ENCODE measurements around the gene MFGE8.

Gene MFGE8

DNA sequence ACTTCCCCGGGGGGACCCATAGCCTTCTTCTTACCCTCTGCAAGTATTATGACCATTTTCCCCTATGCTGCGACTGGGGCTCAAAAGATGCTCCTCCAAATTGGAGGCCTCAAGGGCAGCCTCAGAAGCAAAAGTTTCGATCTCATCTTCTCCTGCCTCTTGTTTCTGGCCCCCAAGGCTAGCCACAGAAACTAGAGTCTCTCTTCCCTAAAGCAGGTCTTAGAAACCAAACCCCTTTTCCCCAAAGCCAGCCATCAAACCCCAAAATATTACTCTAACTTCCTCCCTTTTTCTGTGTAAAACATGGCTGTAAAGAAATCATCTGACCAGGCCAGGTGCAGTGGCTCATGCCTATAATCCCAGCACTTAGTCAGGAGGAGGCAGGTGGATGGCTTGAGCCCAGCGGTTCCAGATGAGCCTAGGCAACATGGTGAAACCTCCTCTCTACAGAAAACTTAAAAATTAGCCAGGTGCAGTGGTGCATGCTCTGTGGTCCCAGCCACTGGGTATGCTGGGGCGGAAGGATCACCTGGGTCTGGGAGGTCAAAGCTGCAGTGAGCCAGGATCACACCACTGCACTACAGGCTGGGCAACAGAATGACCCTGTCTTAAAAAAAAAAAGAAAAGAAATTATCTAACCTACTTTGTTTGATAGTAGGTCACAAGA is 36.7 kb upstream of the MFGE8 start:
- no peaks in the 10 kb centered on the region for H3F3A ChIP-seq (ENCODE audit: insufficient read depth, low read length)
- H3K4me2 ChIP-seq (ENCODE audit: low read length), result no peak overlapping the region
- no peak for TF ChIP-seq EZH2 (IDR thresholded peaks at IDR 0.05; ENCODE audit: borderline replicate concordance, low read length)
- TF ChIP-seq, protein P1, sequence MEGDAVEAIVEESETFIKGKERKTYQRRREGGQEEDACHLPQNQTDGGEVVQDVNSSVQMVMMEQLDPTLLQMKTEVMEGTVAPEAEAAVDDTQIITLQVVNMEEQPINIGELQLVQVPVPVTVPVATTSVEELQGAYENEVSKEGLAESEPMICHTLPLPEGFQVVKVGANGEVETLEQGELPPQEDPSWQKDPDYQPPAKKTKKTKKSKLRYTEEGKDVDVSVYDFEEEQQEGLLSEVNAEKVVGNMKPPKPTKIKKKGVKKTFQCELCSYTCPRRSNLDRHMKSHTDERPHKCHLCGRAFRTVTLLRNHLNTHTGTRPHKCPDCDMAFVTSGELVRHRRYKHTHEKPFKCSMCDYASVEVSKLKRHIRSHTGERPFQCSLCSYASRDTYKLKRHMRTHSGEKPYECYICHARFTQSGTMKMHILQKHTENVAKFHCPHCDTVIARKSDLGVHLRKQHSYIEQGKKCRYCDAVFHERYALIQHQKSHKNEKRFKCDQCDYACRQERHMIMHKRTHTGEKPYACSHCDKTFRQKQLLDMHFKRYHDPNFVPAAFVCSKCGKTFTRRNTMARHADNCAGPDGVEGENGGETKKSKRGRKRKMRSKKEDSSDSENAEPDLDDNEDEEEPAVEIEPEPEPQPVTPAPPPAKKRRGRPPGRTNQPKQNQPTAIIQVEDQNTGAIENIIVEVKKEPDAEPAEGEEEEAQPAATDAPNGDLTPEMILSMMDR (IDR thresholded peaks at IDR 0.05; ENCODE audit: low read length), result no peak
- H3K4me1 ChIP-seq (ENCODE audit: insufficient read depth, low read length, severe bottlenecking), result peaks cover 7% of the 10 kb centered on the region
- H4K20me1 ChIP-seq (ENCODE audit: insufficient read depth, low read length), result no peaks in the 10 kb centered on the region
- H3K9me2 ChIP-seq (ENCODE audit: low read depth, low read length), result no peaks in the 10 kb centered on the region
- H3K79me2 ChIP-seq (ENCODE audit: insufficient read depth, low read length), result no peaks in the 10 kb centered on the region
- no peak overlapping the region for H3K4me3 ChIP-seq (ENCODE audit: low read depth, low read length, poor library complexity, severe bottlenecking)
- H2AFZ ChIP-seq (ENCODE audit: low read length), result no peak overlapping the region
- H3K27me3 ChIP-seq (ENCODE audit: insufficient read depth, low read length), result peaks cover 3% of the 10 kb centered on the region; the same call in 1 of the 2 replicates
- no peak overlapping the region for H3K27ac ChIP-seq (ENCODE audit: low read depth, low read length, poor library complexity, severe bottlenecking)
- H3K36me3 ChIP-seq (ENCODE audit: insufficient read depth, low read length), result no peaks in the 10 kb centered on the region
- H3K9ac ChIP-seq (ENCODE audit: low read length), result no peak overlapping the region
- H3K9me3 ChIP-seq (ENCODE audit: low read length), result no peaks in the 10 kb centered on the region

- no peak overlapping the region for H3K4me3 ChIP-seq (ENCODE audit: low read depth, low read length, poor library complexity, severe bottlenecking)
- no peak overlapping the region for H2AFZ ChIP-seq (ENCODE audit: low read length)
- H3K27ac ChIP-seq (ENCODE audit: low read depth, low read length, poor library complexity, severe bottlenecking), result no peak overlapping the region
- H3K9me2 ChIP-seq (ENCODE audit: low read depth, low read length), result no peaks in the 10 kb centered on the region
- H3F3A ChIP-seq (ENCODE audit: insufficient read depth, low read length), result no peaks in the 10 kb centered on the region
- H3K4me2 ChIP-seq (ENCODE audit: low read length), result no peak overlapping the region
- no peaks in the 10 kb centered on the region for H4K20me1 ChIP-seq (ENCODE audit: insufficient read depth, low read length)
- no peaks in the 10 kb centered on the region; the same call in 1 of the 2 replicates for H3K27me3 ChIP-seq (ENCODE audit: insufficient read depth, low read length)
- no peak overlapping the region for H3K9ac ChIP-seq (ENCODE audit: low read length)
- H3K4me1 ChIP-seq (ENCODE audit: insufficient read depth, low read length, severe bottlenecking), result no peaks in the 10 kb centered on the region
- TF ChIP-seq, protein P1 (IDR thresholded peaks at IDR 0.05; ENCODE audit: low read length), result no peak
- no peak for TF ChIP-seq EZH2 (IDR thresholded peaks at IDR 0.05; ENCODE audit: borderline replicate concordance, low read length)
- H3K79me2 ChIP-seq (ENCODE audit: insufficient read depth, low read length), result no peaks in the 10 kb centered on the region
- H3K36me3 ChIP-seq (ENCODE audit: insufficient read depth, low read length), result no peaks in the 10 kb centered on the region
- H3K9me3 ChIP-seq (ENCODE audit: low read length), result no peaks in the 10 kb centered on the region
Observed at GRCh38 chr15:88940110-88940675, 27.0 kb upstream of the MFGE8 start.

DNA sequence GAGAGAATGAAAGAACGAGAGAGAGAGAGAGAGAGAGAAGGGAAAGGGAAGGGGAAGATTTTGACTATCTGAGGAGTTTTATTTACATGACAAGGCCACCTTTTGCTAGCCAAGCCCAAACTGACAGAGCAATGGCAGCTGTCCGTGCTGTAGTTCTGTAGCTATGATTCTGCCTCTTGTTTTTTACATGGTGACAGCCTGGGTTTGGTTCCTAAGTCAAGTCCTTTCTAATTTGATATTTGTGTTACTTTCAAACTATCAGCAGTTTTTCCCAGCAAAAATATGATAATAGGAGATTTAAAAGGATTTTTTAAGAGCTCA is 26.3 kb upstream of the MFGE8 start:
- Histone ChIP-seq H3K4me3 (ENCODE audit: low read depth, low read length, poor library complexity, severe bottlenecking) (no peak overlapping the region), H3K27ac (ENCODE audit: low read depth, low read length, poor library complexity, severe bottlenecking) (no peak overlapping the region), H2AFZ (ENCODE audit: low read length) (no peak overlapping the region), H3F3A (ENCODE audit: insufficient read depth, low read length) (no peaks in the 10 kb centered on the region), H3K4me2 (ENCODE audit: low read length) (no peak overlapping the region), H3K79me2 (ENCODE audit: insufficient read depth, low read length) (no peaks in the 10 kb centered on the region), H3K9me3 (ENCODE audit: low read length) (no peaks in the 10 kb centered on the region), H3K9me2 (ENCODE audit: low read depth, low read length) (no peaks in the 10 kb centered on the region), H3K27me3 (ENCODE audit: insufficient read depth, low read length) (no peaks in the 10 kb centered on the region; the same call in 1 of the 2 replicates), H4K20me1 (ENCODE audit: insufficient read depth, low read length) (no peaks in the 10 kb centered on the region), H3K36me3 (ENCODE audit: insufficient read depth, low read length) (no peaks in the 10 kb centered on the region), H3K9ac (ENCODE audit: low read length) (no peak overlapping the region), H3K4me1 (ENCODE audit: insufficient read depth, low read length, severe bottlenecking) (no peaks in the 10 kb centered on the region)
- TF ChIP-seq, protein P1 (IDR thresholded peaks at IDR 0.05; ENCODE audit: low read length), result no peak
- TF ChIP-seq EZH2 (IDR thresholded peaks at IDR 0.05; ENCODE audit: borderline replicate concordance, low read length), result no peak

Data from OCI-LY1 (cell line).